SU-DHL-6 (cell line): ENCODE results near the gene SHC2.

Source experiments
- H2AFZ ChIP-seq: fragments of 200-600 bp; sonication (generic); 2 replicates; pipeline ENCODE4 v1.6.1; 2014; ENCODE audit warnings: low read depth, mild to moderate bottlenecking, moderate library complexity, mixed read lengths, antibody characterized with exemption, low read length; ENCODE audit not compliant: severe bottlenecking
- H3F3A ChIP-seq: fragments of 200-600 bp; shearing (Covaris generic); 2 replicates; pipeline ENCODE4 v1.6.0; 2016; ENCODE audit warnings: antibody characterized with exemption, mild to moderate bottlenecking; ENCODE audit not compliant: insufficient read depth
- H3K27ac ChIP-seq: fragments of 200-600 bp; sonication (generic); 2 replicates; pipeline ENCODE4 v1.5.1; 2016; ENCODE audit warnings: low read depth, mild to moderate bottlenecking, low read length, moderate library complexity, mixed read lengths
- H3K27me3 ChIP-seq: fragments of 200-600 bp; sonication (generic), shearing (Covaris generic); 2 replicates; pipeline ENCODE4 v1.6.0; 2014; ENCODE audit warnings: mild to moderate bottlenecking, low read length
- H3K36me3 ChIP-seq: fragments of 200-600 bp; sonication (generic); 2 replicates; pipeline ENCODE4 v1.6.1; 2014; ENCODE audit warnings: mild to moderate bottlenecking, low read length, mixed read lengths
- H3K4me2 ChIP-seq: fragments of 300-600, 200-600 bp; shearing (Covaris generic), sonication (generic); 2 replicates; pipeline ENCODE4 v1.6.0; 2014; ENCODE audit warnings: low read length, low read depth, mild to moderate bottlenecking; ENCODE audit not compliant: poor library complexity, severe bottlenecking
- H3K4me3 ChIP-seq: fragments of 200-600 bp; sonication (generic); 2 replicates; pipeline ENCODE4 v1.5.1; 2014; ENCODE audit warnings: antibody characterized with exemption, low read length, mild to moderate bottlenecking, mixed read lengths; ENCODE audit not compliant: insufficient read depth, poor library complexity, severe bottlenecking
- H3K79me2 ChIP-seq: fragments of 200-600 bp; sonication (generic); 2 replicates; pipeline ENCODE4 v1.6.1; 2014; ENCODE audit warnings: mild to moderate bottlenecking, low read length, moderate library complexity; ENCODE audit not compliant: insufficient read depth
- H3K9ac ChIP-seq: fragments of 200-600 bp; sonication (generic); 2 replicates; pipeline ENCODE4 v1.7.0; 2014; ENCODE audit warnings: mild to moderate bottlenecking, low read length
- H3K9me2 ChIP-seq: fragments of 200-600 bp; sonication (generic); replicated peaks from 2 replicates; pipeline ENCODE4 v1.6.1; 2014; ENCODE audit warnings: low read length; ENCODE audit not compliant: insufficient read depth
- H3K9me3 ChIP-seq: fragments of 200-600 bp; sonication (generic); 2 replicates; pipeline ENCODE4 v1.6.1; 2014; ENCODE audit warnings: low read length, mixed read lengths; ENCODE audit not compliant: insufficient read depth
- H4K20me1 ChIP-seq: fragments of 200-600 bp; sonication (generic); 2 replicates; pipeline ENCODE4 v1.6.1; 2014; ENCODE audit warnings: low read depth, mild to moderate bottlenecking, antibody characterized with exemption, low read length, moderate library complexity, mixed read lengths
- CTCF ChIP-seq: fragments of 200-600 bp; sonication (generic); IDR thresholded peaks from one replicate; pipeline ENCODE4 v1.5.1; 2017; ENCODE audit warnings: antibody characterized with exemption, mild to moderate bottlenecking, low read length, moderate library complexity; ENCODE audit not compliant: insufficient read depth, poor library complexity, severe bottlenecking
- EZH2phosphoT487 ChIP-seq: fragments of 200-600 bp; sonication (generic), shearing (Covaris generic); conservative IDR thresholded peaks from 2 replicates; pipeline ENCODE4 v1.6.1; 2018; ENCODE audit warnings: mild to moderate bottlenecking, antibody characterized with exemption, low read length, moderate library complexity, mixed read lengths

The SHC2 gene

GRCh38 chr19:426725-427445, 33.9 kb downstream of the SHC2 start:
- Histone ChIP-seq H3K4me3 (no peak overlapping the region), H2AFZ (no peak overlapping the region), H3K27ac (no peak overlapping the region), H3K9me2 (no peaks in the 10 kb centered on the region), H3K36me3 (no peaks in the 10 kb centered on the region), H3K27me3 (no peaks in the 10 kb centered on the region), H3K9me3 (no peaks in the 10 kb centered on the region), H3K4me2 (no peak overlapping the region), H3K79me2 (no peaks in the 10 kb centered on the region), H3K9ac (no peak overlapping the region), H3F3A (no peaks in the 10 kb centered on the region), H4K20me1 (no peaks in the 10 kb centered on the region)
- no peak for TF ChIP-seq CTCF
- no peak for TF ChIP-seq EZH2phosphoT487

GRCh38 chr19:425056-425455, 35.8 kb downstream of the SHC2 start:
- H3K9ac ChIP-seq, result no peak overlapping the region
- no peak overlapping the region for H2AFZ ChIP-seq
- no peak overlapping the region for H3K27ac ChIP-seq
- H4K20me1 ChIP-seq, result no peaks in the 10 kb centered on the region
- no peaks in the 10 kb centered on the region for H3F3A ChIP-seq
- H3K4me3 ChIP-seq, result no peak overlapping the region
- H3K4me2 ChIP-seq, result no peak overlapping the region
- H3K79me2 ChIP-seq, result no peaks in the 10 kb centered on the region
- H3K9me3 ChIP-seq, result no peaks in the 10 kb centered on the region
- TF ChIP-seq CTCF, result no peak
- TF ChIP-seq EZH2phosphoT487, result no peak
- no peaks in the 10 kb centered on the region for H3K36me3 ChIP-seq
- H3K27me3 ChIP-seq, result no peaks in the 10 kb centered on the region
- no peaks in the 10 kb centered on the region for H3K9me2 ChIP-seq

GRCh38 chr19:424546-424945, 36.3 kb downstream of the SHC2 start:
- Histone ChIP-seq H3K79me2 (no peaks in the 10 kb centered on the region), H3K36me3 (no peaks in the 10 kb centered on the region), H3K9me2 (no peaks in the 10 kb centered on the region), H3K9ac (no peak overlapping the region), H3K27ac (no peak overlapping the region), H3K4me3 (no peak overlapping the region), H4K20me1 (no peaks in the 10 kb centered on the region), H3K9me3 (no peaks in the 10 kb centered on the region), H3K4me2 (no peak overlapping the region), H3K27me3 (no peaks in the 10 kb centered on the region), H2AFZ (no peak overlapping the region), H3F3A (no peaks in the 10 kb centered on the region)
- TF ChIP-seq CTCF, result no peak
- TF ChIP-seq EZH2phosphoT487, result no peak
